Cardiac muscle cell (in vitro differentiated cells and primary cell): ENCODE measurements around the gene EPS15. TPM values are rescaled to one million over a fixed set of nuclear protein-coding genes. Genes with fewer than 3 reads are reported as not detected.

Experiments
- DNase-seq, 2 donors: peaks; one replicate each; pipeline versions ENCODE4 v3.0.0 to v3.0.0-alpha.2; 2010 to 2017; ENCODE audit warnings: low read depth in 1 of 2, low spot score in 1 of 2
- H3K27ac ChIP-seq: fragments of 200-600 bp; sonication (generic); 2 replicates; pipeline ENCODE4 v1.5.1; 2016
- H3K27me3 ChIP-seq: fragments of 200-600 bp; sonication (generic); 2 replicates; pipeline ENCODE4 v1.6.0; 2016; ENCODE audit warnings: control low read depth
- H3K36me3 ChIP-seq: fragments of 200-600 bp; sonication (generic); 2 replicates; pipeline ENCODE4 v1.5.1; 2016; ENCODE audit warnings: control low read depth
- H3K4me1 ChIP-seq: fragments of 200-600 bp; sonication (generic); 2 replicates; pipeline ENCODE4 v1.8.1; 2017; ENCODE audit warnings: low read depth, mild to moderate bottlenecking, mixed run types
- H3K4me3 ChIP-seq: fragments of 200-600 bp; sonication (generic); 2 replicates; pipeline ENCODE4 v1.5.1; 2016; ENCODE audit warnings: mild to moderate bottlenecking
- H3K9me3 ChIP-seq: fragments of 200-600 bp; sonication (generic); 2 replicates; pipeline ENCODE4 v1.5.1; 2017; ENCODE audit warnings: low read depth, mild to moderate bottlenecking, control low read depth
- polyA plus RNA-seq: library from polyadenylated mRNA; unstranded; fragments of >200 nt; fragmentation: Nextera tagmentation; extraction: Ambion mirVana; gene quantifications from 2 replicates; pipeline ENCODE4 v1.2.1, GENCODE V29; 2016
- total RNA-seq: library from RNA; depleted of rRNA; stranded (reverse); fragments of >200 nt; gene quantifications from 2 replicates; pipeline ENCODE4 v1.2.3, GENCODE V29; 2016
- TF ChIP-seq, protein P1 (sequence below): IDR thresholded peaks from 2 replicates; pipeline ENCODE4 v1.5.1; 2012; ENCODE audit warnings: low read depth, mild to moderate bottlenecking, low read length

Gene EPS15
- total and polyA plus RNA-seq, 2 experiments from 2014 or later, result 34.1 to 110 TPM

DNA sequence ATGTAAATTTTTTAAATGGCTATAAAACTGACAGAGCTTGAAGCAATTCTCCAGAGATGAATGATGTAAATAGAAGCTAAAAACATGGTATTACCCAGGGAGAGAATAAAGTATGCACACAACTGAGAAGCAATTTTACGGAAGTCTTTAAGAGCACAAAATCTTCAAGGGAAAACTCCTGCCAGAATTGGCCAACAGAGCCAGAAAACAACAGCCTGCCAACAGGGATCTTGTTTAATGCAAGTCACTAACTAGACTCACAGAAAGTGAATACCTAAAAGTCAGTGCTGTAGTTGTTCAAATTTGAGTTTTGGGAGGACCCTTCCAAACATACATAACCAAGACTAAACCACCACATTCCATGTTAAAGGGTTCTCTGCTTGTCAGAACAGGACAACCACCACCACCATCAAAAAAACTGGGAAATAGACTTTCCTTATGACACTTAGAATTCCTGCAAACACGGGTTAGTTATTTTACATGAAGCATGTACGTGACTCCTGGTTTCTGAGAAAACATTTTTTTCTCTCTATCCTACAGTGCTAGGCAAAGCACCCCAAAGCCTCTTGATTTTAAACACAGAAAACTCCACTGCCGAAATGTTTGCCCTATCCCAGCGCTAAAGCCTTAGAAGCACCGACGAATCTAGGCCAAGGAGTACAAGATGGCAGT lies 1.6 kb downstream of the EPS15 start:
- H3K27me3 ChIP-seq, result no peaks in the 10 kb centered on the region
- H3K4me3 ChIP-seq, result peak overlapping the region; percentile 97
- H3K36me3 ChIP-seq, result no peaks in the 10 kb centered on the region
- TF ChIP-seq, protein P1, sequence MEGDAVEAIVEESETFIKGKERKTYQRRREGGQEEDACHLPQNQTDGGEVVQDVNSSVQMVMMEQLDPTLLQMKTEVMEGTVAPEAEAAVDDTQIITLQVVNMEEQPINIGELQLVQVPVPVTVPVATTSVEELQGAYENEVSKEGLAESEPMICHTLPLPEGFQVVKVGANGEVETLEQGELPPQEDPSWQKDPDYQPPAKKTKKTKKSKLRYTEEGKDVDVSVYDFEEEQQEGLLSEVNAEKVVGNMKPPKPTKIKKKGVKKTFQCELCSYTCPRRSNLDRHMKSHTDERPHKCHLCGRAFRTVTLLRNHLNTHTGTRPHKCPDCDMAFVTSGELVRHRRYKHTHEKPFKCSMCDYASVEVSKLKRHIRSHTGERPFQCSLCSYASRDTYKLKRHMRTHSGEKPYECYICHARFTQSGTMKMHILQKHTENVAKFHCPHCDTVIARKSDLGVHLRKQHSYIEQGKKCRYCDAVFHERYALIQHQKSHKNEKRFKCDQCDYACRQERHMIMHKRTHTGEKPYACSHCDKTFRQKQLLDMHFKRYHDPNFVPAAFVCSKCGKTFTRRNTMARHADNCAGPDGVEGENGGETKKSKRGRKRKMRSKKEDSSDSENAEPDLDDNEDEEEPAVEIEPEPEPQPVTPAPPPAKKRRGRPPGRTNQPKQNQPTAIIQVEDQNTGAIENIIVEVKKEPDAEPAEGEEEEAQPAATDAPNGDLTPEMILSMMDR, result no peak
- H3K4me1 ChIP-seq, result peaks cover 22% of the 10 kb centered on the region
- peak in 1 of 2 donors; percentile 53 for DNase-seq
- H3K27ac ChIP-seq, result peak overlapping the region; percentile 95
- H3K9me3 ChIP-seq, result no peaks in the 10 kb centered on the region

DNA sequence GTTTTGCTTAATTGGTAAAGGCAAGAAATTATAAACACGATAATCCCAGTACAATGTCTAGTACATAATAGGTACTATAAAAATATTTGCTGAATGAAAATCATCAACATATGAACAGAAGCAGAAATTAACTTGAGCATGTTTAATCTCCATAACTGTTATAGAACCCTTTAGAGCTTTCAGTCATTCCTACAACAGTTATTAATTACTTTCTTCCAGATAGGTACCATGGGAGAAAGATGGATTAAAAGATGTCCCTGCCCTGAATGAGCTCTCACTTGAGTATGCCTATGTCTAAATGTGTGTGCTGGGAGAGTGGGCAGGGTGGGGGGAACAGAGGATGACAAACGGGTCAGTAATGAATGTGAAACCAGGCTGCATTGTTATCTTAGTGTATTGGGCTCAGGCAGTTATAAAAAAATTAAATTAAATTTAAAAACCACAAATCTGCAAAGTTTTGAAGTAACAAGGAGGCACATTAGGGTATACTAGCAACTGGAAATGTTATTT lies 2.4 kb downstream of the EPS15 start:
- Histone ChIP-seq H3K27ac (peak overlapping the region; percentile 95), H3K36me3 (no peaks in the 10 kb centered on the region), H3K27me3 (no peaks in the 10 kb centered on the region), H3K4me3 (peak overlapping the region; percentile 97), H3K9me3 (no peaks in the 10 kb centered on the region), H3K4me1 (peaks cover 30% of the 10 kb centered on the region)
- peak in 1 of 2 donors; percentile 16 for DNase-seq
- TF ChIP-seq, protein P1, result no peak

DNA sequence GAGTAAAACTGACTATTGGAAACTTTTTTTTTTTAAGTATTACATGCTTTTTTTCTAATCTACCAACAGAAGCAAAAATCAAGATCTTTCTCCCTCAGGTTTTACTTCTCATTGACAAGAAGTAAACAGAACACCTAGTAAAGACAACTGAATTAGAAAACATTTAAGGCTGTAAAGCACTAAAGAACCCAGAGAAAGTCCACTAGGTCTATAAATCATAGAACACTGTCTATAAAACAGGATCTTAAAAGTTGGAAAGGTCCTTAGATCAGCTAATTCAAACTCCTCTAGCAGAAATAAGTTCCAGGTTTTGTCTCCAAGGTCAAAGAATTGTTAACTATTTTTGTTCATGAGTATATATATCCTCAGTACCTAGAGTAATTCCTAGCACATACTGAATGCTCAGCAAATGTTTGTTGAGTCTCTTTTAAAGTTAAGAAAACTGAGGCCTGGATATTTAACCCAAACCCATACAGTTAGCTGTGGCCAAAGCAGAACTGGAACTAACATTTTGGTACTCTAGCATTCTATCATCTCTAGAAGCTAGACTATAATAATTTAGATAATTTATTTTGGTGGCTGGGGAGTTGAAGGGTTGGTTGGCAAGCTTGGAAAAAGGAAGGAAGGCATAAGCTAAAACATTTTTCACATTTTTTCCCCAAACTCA lies 3.0 kb downstream of the EPS15 start:
- Histone ChIP-seq H3K9me3 (no peaks in the 10 kb centered on the region), H3K27me3 (no peaks in the 10 kb centered on the region), H3K27ac (peak overlapping the region; percentile 95), H3K36me3 (no peaks in the 10 kb centered on the region), H3K4me3 (peak overlapping the region; percentile 8), H3K4me1 (peaks cover 31% of the 10 kb centered on the region)
- DNase-seq, result no peak
- TF ChIP-seq, protein P1, result no peak

DNA sequence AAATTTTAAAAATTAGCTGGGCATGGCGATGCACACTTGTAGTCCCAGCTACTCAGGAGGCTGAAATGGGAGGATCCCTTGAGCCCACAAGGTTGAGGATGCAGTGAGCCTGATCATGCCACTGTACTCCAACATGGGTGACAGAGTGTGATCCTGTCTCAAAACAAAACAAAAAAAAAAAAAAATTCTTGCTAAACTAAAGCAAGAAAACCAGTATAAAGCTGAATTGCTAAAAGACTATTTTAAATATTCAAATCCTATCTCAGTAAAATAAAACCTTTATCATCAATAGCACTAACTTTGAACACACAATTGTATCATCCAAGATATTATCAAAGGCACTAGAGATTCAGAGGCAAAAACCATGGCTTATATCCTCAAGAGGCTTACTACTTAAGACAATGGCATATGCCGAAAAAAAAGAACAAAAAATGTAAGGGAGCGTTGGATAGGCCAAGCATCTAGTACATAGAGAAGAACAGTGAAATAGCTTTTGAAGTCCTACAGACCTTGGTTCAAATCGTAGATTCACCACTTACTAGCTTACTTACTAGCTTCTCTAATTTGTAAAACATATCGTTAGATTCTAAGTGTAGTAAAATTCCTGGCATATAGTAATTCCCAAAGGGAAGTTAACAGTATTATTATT lies 3.6 kb downstream of the EPS15 start:
- TF ChIP-seq, protein P1, result no peak
- Histone ChIP-seq H3K9me3 (no peaks in the 10 kb centered on the region), H3K27me3 (no peaks in the 10 kb centered on the region), H3K27ac (no peak overlapping the region), H3K4me1 (peaks cover 31% of the 10 kb centered on the region), H3K4me3 (no peak overlapping the region), H3K36me3 (no peaks in the 10 kb centered on the region)
- no peak for DNase-seq

DNA sequence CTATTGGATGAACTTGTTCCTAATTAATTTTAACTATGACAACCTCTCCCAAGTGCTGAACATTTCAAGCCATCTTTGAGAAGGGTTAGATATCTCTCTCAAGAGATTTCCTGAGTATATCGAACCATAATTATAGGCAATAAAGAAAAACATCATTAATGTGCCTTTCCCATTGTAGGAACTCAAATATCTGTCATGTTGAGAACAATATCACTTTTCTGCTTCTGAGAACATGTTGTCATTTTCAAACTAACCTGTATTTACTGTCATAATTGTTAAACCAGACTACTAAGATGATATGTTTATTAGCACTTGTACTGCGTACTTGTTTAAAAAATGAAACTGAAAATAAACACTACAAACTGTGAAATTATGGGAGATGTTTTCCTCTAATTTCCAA lies 4.3 kb downstream of the EPS15 start:
- Histone ChIP-seq H3K27ac (no peak overlapping the region), H3K27me3 (no peaks in the 10 kb centered on the region), H3K4me1 (peaks cover 33% of the 10 kb centered on the region), H3K36me3 (no peaks in the 10 kb centered on the region), H3K9me3 (no peaks in the 10 kb centered on the region), H3K4me3 (no peak overlapping the region)
- TF ChIP-seq, protein P1, result no peak
- no peak for DNase-seq
